ENCODE measurements around the gene TSPAN5.

TSPAN5 gene

GRCh38 chr4:98641906-98642668 lies 16.3 kb downstream of the TSPAN5 start:
- DNase-seq, result no peak

DNA sequence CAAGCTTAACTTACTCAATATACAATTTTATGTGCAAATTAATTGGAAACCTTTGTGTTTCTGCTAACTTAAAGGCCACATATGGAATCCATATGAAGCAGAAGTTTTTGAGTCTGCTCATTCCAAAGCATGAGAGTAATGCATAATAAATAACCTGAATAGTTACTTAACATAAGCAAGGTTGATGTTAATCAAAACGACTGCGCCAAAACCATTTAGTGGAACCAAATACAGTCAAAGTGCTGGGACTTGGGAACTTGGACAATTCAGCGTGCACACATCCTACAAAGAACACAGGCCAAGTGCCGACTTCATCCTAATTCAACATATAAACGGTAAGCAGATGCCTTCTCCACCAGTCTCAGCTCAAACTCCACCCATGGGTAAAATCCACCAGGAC lies 17.0 kb downstream of the TSPAN5 start:
- no peak for DNase-seq

- no peak for DNase-seq
Observed at GRCh38 chr4:98639523-98639922, 18.9 kb downstream of the TSPAN5 start.

GRCh38 chr4:98639108-98639507 lies 19.3 kb downstream of the TSPAN5 start:
- no peak for DNase-seq

- DNase-seq, result no peak
Observed at GRCh38 chr4:98638661-98639060, 19.8 kb downstream of the TSPAN5 start.

- DNase-seq, result no peak
Observed at GRCh38 chr4:98634061-98634460, 24.4 kb downstream of the TSPAN5 start.

GRCh38 chr4:98633159-98633558 lies 25.3 kb downstream of the TSPAN5 start:
- DNase-seq, result no peak

DNA sequence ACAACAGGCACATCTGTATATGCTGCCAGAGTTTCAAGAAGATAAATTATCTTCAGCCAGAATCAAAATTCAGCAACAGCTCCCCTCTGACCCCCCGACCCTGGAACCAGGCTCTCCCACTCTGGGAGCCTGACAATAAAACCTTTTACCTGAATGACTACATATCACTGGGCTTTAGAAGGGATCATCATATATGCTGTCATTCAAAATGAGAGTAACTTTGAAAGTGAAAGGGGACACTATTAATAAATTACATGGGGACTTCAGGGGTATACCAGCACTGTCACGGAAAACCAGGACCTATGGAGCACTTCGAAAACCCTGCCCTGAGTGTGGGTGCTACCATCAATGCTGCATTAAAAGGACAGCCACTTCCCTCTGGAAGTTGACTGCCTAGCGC lies 26.2 kb downstream of the TSPAN5 start:
- DNase-seq, result no peak

- no peak for DNase-seq
Observed at GRCh38 chr4:98631506-98631905, 26.9 kb downstream of the TSPAN5 start.

- peak; percentile 29 for DNase-seq
Observed at GRCh38 chr4:98630737-98631454, 27.5 kb downstream of the TSPAN5 start.

DNA sequence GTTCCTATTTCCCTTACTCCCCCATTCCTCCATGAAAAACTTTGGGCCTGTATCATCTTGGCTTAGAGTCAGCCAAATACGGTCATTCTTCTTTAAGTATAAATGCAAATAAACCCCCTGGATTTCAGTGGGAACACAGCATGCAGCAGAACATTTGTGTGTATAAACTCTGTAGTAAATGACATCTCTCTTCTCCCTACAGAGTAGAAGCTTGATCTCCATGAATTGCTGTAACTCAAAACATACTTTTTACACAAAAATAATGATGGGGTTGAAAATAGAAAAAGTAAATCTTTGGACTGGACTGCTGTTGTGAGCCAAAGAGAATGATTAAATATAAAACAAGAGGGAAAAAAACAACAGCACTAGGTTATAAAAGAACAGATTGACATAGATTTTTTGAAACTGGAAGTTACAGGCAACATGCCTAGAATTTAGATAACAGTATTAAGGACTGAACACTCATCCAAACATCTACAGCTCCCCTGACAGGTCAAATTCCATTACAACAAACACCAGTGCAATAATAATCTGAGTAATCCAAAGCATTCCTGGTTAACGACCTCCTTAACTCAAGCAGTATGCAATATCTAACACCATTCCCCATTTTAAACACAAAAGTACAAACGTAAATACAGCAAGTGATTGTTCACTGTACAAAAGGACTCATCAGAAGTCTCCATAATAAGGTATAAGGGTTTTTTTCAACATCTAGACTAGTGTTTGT lies 30.7 kb downstream of the TSPAN5 start:
- DNase-seq, result no peak

DNA sequence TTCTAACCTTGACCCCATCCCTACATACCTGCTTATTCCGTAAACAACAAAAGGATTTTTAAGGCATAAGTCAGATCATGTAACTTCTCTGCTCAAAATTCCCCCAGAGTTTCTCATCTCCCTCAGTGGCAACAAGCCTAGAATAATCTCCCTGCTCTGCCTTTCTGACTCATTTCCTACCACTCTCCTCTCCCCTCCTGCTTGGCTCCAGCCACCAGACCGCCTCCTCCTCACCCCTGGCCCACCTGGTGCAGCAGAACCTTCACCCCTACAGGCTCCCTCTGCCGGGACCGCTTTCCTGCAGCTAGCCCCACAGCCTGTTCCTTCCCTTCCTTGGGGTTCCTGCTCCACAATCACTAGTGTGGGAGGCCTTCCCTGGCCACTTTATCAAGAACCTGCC lies 32.1 kb downstream of the TSPAN5 start:
- DNase-seq, result no peak

- DNase-seq, result no peak
Observed at GRCh38 chr4:98625920-98626319, 32.5 kb downstream of the TSPAN5 start.

- DNase-seq, result no peak
Observed at GRCh38 chr4:98625399-98625798, 33.0 kb downstream of the TSPAN5 start.

DNA sequence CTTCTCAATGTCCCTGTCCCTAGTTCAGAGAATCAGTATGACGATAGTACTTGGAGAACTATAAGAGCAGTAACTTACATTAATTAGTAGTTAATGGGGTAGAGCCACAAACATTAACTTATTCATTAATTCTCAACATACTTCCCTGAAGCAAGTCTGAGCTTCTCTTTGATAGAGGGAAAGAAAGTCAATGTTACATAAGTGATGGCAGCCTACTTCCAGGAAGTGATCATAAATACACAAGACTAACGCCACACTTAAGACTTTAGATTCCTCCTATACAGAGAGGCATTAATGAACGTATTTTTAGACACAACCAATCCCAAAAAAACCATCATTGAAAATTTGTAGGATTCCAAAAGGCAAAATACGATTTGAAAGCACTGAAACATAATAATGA lies 33.8 kb downstream of the TSPAN5 start:
- no peak for DNase-seq

DNA sequence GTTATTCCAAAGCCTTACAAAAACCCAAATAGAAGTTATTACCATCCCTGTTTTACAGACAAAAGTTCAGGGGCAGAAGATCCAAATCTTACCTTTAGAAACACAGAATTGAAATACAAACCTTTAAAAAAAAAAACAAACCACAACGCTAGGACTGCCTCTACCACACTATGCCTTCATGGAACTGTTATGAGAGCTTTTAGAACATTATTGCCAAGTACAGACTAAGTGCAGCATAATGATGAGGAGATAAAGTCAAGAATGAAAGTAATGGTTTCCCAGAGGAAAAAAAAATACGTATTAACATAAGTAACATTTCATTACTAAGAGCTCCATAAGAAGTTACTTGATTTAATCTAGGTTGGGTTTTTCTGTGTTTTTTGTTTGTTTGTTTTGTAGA lies 34.3 kb downstream of the TSPAN5 start:
- no peak for DNase-seq

- no peak for DNase-seq
Observed at GRCh38 chr4:98623126-98623802, 35.1 kb downstream of the TSPAN5 start.

- DNase-seq, result no peak
Observed at GRCh38 chr4:98620087-98620784, 38.2 kb downstream of the TSPAN5 start.

DNA sequence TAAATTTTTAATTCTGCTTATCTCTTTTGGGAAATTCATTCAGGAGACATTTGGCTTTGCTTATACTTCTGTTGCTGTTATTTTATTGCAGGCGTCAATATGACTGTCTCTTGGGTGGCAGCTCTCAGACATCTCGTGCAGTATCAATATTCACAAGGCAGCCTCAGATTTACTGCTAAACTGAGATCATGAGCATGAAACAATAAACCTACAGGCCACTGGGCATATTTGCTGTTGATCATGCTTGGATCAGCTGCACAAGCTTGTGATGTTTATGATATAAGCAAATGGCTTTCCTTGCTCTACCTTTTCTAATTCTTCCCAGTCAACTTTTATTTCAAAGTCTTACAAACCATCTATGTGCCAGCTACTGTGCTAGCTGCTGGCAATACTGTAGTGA lies 39.2 kb downstream of the TSPAN5 start:
- DNase-seq, result no peak

DNA sequence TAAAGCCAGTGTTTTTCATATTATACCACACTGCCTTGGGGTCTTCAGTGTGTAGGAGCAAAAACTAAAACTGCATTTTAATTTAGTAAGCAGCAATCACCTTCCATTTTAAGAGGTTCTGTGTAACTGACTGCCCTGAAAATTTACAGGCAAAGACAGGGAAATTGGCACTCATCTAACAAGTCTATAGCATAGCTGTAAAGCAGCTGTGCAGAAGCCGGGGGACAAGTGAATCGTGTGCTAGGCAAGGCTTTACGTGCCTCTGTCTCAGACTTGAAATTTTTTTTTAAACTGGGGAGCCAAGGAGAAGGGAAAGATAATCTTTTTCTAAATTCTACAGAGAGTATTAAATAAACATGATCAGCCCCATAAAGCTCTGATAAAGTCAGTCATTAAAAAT lies 39.7 kb downstream of the TSPAN5 start:
- no peak for DNase-seq

- DNase-seq, result no peak
Observed at GRCh38 chr4:98617358-98618047, 40.9 kb downstream of the TSPAN5 start.

DNA sequence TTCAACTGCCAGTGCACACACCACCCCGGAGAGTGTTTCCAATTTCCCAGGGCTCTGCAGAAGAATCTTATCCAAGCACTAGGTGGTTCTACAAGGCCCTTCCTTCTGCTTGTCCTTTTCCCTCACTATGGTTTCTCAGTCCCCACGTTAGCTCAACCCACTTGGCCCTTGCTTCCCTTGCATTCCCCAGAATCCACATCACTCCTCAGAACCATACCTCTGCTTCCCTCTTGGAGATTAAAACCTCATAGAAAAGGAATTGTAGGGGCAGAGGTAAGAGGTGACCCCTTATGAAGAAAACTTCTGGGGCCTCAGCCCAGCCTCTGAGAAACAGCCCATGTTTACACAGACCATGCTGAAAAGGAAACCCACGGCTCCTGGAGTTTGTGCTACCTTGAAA lies 42.4 kb downstream of the TSPAN5 start:
- DNase-seq, result no peak

Measured in NCI-H2171 (cell line).